ENCODE data around the gene ABL1.

The ABL1 gene

DNA sequence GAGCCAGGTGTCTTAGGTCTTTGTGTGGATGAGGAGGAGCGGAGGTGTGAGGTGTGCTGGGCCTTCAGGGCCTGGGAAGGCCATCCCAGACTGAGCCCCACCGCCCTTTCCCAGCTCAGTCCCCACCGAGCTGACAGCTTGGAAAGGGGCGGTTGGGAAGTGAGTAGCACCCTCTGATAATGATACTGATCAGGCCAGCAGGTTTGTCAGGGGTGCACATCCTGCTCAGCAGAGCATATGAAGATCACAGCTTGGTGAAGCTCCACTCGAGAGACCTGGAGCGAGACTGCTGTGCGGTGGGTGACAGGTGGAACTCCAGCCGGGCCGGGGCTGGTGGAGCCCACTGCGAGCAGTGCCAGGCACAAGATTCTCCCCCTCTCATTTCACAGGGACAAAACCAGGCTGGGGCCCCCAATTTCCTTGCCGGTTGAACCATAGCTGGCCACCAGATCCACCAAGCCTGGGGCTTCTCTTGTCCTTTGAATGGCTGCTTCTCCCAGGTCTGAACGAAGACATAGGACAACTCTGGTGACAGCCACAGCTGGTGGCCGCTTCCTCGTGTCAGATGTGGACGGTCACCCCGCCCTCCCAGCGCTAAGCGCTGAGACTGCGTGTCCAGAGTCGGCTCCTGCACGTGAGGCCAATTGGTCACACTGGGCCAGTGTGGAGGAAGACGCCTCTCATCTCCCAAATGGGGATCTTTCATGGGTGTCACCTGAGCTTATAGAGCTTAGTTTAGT, 53.3 kb downstream of the ABL1 start:
- no peak for DNase-seq (ENCODE audit: low read depth in 2 of 3, low spot score in 1 of 3)

DNA sequence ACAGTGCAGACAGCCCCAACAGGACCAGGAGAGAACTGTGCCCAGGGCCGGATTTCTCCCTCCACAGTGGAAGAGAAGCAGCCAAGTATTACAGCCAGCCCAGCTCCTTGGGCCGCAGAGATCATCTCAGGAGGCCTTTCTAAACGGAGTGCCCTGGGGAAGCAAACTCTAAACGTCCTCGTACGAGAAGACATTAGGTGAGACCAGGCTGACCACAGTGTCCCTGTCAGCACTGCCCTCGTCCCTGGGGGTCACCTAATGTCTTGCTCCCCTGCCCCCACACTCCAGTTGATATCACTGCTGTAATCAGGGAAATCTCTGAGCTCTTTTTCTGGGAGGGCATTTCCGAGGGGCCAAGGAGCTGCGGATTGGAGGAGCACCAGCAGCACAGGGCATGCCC, 55.1 kb downstream of the ABL1 start:
- no peak for DNase-seq (ENCODE audit: low read depth in 2 of 3, low spot score in 1 of 3)

DNA sequence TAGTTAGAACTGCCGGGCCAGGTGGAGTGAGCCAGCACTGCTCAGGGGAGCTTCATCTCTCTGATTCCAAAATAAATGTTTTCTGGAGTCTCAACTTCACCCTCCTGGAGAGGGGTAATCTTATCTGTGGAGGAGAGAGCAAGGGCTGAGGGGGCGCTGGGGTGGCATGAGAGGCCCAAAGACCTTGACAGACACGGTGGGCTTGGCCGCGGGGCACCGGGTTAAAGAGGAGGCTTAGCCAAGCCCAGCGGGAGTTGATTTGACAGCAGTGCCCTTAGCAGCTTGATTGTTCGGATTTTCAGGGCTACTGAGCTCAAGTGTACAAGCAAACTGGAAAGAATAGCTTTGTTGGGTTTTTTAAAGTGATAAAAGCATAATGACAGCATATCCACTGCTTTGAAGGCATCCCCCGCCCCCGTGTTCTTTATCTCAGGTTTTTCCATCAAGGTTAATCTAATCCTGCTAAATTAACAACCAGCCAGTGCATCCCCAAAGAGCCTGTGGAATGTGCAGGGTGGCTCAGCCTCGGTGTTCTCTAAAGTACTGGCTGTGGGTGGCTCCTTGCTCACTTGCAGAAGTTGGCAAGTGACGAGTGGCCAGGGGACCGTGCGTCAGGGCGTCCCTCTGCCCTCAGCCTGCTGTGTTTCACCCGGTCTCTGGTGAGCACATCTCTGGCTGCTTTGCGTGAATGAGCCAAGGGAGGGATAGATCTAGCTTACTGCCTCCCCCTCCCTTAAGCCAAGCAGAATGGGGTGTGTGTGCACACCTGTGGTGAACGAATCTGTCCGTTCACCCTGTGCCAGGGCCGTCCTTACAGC, 56.0 kb downstream of the ABL1 start:
- no peak for DNase-seq (ENCODE audit: low read depth in 2 of 3, low spot score in 1 of 3)

DNA sequence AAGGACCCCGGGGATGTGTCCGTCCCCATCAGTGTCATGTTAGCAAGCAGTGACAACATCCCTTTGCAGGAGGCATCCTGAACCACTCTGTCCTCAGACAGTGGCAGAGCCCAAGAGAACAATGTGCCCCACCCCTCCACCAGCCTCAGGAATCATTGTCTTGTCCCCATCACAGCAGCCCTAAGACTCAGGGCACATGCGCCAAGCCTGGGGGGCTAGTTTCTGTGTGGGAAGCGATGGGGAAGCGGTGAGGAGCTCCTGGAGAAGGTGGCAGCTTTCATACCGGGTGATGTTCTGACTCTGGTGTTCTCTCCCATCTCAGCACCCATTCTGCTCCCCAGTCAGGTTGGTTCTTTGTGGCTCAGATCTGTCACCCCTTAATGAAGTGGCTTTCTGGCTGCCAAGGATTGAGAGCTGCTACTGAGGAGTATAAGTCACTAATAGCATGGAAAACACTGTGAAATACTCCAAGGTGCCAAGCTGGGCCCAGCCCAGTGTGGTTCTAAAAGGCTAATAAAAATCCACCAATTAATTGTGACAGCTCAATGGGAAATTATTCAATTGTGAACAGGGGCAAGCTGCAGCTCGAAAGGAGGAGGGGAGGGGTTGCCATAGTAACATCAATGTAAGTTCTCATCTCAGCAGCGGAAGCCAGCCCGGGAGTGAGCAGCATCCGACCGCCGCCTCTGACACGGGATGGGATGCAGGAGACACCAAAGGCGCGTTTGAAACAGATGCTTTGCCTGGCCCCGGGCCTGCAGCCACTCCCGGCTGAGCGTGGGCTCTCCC, 56.8 kb downstream of the ABL1 start:
- no peak for DNase-seq (ENCODE audit: low read depth in 2 of 3, low spot score in 1 of 3)

DNA sequence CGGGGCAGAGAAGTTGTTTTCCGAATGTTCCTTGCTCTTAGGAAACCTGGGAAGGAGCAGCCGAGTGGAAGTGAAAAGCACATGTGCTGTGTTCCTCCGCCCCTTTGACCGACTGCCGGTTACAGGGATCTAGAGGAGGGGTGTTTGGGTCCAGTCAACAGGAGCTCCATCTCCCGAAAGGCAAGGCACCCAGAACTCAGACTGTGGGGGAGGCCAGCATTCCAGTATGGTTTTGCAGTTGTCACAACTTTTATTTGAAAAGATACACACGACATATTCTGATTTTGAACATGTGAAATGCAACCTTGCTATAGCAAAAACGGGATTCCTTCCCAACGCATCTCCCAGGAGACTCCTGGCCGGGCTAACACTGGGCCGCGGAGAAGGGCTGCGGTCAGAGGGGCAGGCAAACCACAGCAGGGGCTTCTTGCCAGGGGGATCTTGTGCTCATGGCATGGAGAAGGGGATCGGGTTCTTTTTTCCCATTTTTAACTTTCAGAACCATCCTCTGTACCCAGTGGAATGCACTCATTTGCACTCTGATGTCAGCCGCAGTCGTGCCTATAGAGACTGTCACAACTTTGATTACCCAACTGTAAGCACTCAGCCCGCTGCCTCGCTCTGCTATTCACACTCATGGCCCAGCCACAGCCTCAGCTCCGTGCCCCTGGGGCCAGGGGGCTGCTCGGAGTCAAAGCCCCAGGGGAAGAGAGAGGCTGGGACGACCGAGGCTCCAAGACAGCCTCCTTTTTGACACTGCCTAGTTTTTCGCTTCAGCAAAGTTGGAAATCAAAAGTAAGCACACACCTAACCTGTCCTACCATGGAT, 57.6 kb downstream of the ABL1 start:
- DNase-seq (ENCODE audit: low read depth in 2 of 3, low spot score in 1 of 3): no peak

DNA sequence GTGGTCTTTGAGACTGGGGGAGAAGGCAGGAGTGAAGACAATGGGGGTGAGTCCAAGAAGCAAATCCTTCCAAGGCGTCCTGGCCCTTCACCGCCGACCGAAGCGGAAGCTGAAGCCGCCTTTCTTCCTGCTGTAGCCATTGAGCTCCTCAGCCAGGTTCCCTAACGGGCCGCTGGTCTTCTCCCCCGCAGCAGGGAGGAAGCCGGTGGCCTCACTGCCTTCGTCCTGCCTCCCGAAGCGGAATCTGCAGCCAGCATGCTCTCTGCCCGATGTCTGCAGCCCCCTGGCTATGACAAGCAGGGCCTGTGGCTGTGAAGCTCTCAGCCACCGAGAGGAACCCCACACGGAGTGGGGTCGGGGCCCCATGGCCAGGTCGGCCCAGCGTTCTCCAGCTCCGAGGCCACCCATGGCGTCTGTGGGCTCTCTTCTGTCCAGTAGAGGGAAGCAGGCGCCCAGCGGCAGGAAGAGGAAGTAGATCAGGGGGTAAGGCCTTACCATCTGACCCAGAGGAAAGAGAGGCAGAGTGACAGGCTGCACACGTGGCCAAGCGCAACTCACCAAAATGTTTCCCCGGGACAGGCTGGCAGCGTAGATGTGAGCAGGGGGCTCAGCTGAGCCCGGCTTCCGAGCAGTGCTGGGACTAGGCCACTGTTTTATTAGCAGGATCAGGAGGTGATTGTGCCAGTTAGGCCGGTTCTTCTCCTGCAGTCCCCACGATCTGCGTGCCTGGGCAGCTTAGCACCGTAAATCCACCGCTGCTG, 58.5 kb downstream of the ABL1 start:
- DNase-seq (ENCODE audit: low read depth in 2 of 3, low spot score in 1 of 3): no peak

DNA sequence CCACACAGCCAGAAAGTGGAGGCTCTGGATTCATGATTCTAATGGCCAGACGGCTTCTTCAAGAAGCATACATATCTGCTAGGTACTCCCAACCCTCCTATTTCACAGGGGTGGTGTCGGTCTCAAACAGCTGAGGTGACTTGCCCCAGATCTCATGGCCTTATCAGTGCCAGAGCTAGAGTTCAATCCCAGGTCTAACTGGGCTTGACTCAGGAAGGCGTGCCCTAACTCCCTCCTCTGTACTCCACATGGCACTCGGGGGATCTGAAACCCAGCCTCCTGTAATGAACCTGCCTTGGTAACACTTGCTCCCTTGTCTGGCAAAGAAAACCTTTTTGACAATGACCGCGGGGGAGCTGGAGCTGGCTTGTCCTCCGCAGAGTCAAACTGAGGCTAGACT, 59.5 kb downstream of the ABL1 start:
- DNase-seq (ENCODE audit: low read depth in 2 of 3, low spot score in 1 of 3): no peak

DNA sequence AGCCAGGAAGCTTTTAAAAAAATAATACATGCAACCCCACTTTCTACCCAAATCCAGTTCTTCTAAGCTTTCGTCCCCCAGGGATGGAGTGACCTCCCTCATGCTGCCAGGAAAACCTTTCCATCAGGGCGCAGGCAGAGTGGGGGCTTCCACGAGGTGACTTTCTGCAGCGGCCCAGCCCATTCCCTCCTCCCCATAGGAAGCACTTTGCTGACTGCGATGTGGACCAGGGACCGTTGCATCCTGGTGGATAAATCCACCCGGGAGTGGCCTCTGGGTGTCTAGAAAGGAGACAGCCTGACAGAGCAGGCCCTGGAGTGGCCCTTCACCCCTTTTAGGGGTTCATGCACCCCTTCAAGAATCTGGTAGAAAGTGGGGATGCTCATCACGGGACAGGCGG, 60.0 kb downstream of the ABL1 start:
- no peak for DNase-seq (ENCODE audit: low read depth in 2 of 3, low spot score in 1 of 3)

DNA sequence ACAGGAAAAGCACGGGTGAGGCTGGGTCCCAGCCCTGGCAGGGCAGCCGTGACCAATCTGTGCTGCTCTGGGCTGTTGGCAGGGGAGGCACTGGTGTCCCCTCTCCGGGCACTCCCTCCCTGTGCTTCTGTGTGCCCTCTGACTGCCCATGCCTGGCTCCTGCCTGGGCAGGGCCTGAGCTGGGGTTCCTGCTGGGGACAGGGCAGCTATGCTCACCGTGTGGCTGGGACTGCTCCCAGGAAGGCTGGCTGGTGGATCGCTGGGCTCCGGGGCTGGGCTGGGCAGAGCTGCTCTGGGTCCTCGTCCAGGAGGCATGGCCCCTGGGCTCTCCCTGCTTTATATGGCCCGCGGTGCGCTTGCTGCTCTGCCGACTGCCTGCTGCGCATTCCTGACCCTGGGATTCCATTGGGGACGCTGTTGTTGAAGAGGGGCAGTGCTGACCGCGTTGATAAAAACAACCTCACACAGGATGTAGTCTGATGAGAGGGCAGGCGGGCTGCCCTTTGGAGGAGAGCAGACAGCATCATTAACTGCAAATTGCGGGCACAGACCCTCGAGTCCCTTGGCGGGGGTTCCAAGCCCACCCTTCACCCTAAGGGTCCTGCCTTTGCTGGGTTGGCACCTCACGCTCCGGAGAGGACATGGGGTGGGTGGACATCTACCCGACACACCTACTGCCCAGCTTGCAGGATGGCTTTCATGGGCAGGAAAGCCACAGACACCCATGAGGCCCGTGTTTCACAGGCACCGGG, 60.6 kb downstream of the ABL1 start:
- DNase-seq (ENCODE audit: low read depth in 2 of 3, low spot score in 1 of 3): no peak

DNA sequence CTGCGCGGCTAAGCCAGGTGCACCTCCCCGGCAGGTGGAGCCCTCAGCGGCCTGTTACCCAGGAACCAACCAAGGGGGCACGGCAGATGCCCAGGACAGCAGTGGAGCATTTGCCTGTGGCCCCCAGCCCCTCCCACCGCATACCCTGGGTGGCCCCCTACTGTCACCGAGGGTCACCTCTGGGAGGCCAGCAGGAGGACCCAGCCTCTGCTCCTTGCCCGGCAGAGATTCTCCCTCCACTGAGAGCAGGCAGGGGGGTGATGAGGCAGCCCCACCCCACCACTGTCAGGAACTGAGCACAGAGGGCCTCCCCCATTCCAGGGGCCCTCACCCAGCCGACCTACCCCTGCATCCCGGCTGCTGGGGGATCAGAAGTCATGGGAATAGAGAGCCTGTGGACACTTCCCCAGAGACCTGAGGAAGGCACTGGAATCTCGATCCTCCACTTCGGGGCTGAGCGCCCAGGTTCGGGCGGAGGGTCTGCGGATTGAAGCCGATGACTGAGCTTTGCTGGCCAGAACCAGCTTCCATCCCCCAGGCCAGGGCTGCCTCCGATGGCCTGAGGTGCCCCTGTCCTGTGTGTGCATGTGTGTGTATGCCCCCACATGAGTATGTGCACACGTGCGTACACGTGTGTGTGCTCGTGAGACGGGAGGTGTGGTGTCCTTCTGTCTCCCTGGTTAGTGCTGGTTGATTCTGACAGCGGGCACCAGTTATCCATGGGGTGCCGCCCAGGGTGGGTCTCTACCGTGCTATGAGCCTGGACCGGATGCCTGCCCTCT, 61.4 kb downstream of the ABL1 start, which contains the start of gene QRFP:
QRFP (minus strand) TSS at position 580 of the 782 bp plus-strand sequence. CDS start 2,974 bp downstream, outside the sequence.
- DNase-seq (ENCODE audit: low read depth in 2 of 3, low spot score in 1 of 3): no peak

DNA sequence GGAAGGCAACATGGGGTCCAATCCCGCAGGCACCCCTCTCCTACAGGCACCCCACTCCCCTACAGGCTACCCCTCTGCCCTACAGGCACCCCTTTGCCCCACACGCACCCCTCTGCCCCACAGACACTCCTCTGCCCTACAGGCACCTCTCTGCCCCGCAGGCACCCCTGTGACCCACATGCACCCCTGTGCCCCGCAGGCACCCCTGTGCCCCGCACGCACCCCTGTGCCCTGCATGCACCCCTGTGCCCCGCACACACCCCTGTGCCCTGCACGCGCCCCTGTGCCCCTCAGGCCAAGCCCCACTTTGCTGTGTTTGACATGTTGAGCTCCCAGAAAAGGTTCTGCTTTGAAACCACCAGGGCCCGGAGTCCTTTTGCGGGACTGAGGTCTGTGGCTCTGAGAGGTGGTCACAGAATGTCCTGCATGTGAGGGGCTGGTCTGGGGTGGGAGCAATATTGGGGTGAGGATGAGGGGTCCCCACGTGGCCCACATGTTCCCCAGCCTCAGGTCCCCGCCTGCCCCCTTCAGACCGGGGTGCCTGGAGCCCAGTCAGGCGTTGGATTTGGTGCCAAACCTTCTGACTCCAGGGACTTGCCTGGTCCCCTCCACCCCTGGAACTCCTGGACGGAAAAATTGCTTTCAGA, 62.2 kb downstream of the ABL1 start:
- DNase-seq (ENCODE audit: low read depth in 2 of 3, low spot score in 1 of 3): no peak

DNA sequence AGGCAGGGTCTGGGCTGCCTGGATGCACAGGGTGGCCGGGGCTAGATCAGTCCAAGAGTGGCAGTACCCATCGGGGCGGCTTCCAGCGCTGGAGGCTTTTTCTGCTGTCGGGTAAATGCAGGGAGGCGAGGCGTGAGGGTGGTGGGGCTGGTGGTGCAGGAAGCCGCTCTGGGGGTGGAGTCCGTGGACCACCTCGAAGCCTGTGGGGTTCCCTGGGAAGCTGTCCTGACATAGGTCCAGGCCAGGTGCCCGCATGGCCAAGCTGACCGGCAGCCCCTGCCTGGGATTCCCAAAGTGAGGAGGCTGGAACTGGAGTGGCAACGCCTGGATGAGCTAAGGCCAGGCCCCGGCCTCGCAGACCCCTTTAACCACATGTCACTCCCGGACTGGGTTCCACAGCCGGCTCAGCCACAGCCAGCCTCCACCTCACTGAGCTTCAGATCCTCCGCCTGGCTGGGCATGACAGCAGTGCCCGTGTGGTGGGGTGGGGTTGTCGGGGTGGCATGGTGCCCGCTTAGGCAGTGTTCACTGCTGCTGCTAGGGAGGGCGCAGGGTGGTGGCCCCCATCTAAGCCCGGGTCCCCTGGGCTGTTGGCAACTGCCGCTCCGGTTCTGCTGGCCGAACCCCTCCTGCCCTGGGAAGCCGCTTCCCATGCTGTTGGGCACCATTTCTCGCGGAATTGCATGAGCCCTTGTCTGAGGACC, 62.9 kb downstream of the ABL1 start:
- no peak for DNase-seq (ENCODE audit: low read depth in 2 of 3, low spot score in 1 of 3)

DNA sequence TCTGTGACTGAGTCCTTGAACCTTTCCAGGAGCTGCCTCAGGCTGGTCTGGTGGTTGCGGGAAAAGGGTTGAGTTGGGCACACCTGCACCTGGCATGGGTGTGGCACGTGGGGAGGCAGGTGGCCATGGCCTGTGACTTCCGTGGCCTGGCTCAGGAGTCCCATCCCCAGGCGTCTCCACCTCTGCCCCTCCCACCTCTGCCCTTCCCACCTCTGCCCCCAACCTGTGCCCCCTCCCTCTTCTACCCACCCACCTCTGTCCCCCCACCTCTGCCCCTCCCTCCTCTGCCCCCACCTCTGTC, 63.4 kb downstream of the ABL1 start:
- DNase-seq (ENCODE audit: low read depth in 2 of 3, low spot score in 1 of 3): no peak

DNA sequence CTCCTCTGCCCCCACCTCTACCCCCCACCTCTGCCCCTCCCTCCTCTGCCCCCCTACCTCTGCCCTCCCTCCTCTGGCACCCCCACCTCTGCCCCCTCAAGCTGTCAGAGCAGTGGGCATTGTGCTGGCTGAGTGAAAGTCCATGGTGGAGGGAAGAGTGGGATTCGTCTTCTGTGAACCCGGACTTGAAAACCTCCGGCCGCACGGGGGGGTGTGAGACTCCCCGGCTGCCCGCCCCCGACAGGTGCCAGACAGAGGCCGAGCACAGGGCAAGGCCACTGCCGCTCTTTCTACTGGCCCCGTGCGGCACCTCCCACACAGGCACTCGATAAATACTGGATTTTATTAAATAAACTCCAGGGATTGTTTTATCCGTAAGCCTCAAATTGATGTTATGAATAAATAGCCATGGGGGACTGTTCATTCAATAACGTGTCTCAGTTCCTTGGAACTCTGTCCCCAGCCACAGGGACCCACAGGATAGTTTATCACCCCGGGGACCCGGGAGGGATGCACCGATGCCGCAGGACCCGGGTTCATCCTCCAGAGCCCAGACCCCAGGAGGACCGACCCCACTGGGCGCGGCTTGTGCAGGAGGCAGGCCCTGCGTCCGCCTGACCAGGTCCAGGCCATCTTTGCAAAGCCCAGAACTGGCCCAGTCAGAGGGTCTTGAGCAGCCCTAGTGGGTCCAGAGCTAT, 64.1 kb downstream of the ABL1 start:
- DNase-seq (ENCODE audit: low read depth in 2 of 3, low spot score in 1 of 3): no peak

DNA sequence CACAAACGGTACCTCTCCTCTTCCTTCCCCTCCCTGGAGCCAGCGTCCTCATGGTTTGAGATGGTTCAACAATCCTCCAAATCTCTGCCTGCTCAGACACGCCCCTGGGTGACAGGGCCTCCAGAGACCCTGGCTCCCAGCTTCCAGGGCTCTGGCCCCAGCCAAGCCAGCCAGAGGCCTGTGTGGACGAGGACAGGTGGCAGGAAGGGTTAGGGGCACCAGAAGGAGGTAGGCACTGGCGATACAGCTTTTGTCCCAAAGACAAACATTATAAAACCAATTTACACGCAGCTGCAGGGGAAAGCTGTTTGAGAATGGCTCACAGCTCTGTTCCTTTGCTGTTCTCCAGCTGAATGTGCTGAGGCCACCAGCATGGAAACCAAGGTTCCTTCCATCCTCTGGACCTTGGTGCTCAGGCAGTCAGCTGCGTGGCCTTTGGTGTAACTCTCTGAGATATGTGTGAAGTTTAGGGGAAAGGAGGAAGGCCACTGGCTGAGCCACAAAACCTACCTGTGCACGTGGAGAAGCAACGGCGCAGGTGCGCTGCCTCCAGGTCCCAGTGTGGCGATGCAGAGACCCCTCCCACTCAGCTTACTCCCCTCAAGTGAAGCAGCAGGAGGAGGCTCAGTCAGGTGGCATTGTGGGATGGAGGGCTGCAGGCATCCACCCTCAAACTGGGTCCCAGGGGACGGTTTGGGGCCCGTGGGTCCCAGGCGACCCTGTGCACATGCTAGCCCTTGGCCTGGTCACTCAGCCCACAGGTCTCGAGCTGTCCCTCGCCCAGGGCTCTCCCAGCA, 65.8 kb downstream of the ABL1 start:
- DNase-seq (ENCODE audit: low read depth in 2 of 3, low spot score in 1 of 3): no peak

DNA sequence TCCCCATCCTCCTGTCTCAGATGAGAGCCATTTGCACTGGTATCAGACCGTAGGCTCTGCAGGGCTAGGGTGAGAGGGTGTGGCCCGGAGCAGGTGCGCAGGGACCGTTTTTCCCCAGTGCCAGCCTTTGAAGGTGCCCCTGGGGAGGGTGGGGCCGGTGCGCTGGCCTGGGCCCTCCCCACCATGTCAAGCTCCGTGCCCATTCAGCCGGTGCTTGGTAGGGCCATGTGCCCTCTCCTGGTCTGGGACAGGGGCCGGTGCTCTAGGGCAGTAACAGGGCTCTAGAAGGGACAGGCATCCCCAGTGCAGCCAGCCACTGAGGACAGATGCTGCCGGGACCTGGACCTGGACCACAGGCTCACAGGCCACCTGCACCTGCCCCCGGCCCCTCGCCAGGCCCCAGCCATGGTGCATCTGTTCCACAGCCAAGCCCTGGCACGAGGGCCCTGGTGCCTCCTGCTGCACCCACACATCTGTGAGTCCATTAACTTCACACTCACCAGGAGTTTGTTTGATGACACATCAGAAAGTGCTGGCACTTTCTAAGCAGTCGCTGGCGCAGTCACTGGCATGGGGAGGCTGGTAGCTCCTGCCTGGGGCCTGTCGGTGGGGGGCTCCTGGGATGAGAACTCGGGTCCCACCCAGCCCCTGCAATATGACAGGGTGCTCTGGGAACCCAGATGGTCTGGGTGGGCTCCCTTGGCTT, 66.6 kb downstream of the ABL1 start:
- DNase-seq (ENCODE audit: low read depth in 2 of 3, low spot score in 1 of 3): no peak
